Hypothalamus (tissue), 51 donors: ENCODE data around the gene FAM204A.

Source experiments
- DNase-seq, 51 donors: peaks; one replicate each; lab custom pipeline; 2025; lab: John Stamatoyannopoulos, UW

The FAM204A gene

GRCh38 chr10:118287076-118287806 is 54.9 kb downstream of the FAM204A start:
- DNase-seq = no peak

GRCh38 chr10:118286051-118286838 is 55.9 kb downstream of the FAM204A start:
- DNase-seq = no peak

- no peak for DNase-seq
These were observed 59.5 kb downstream of the FAM204A start for GRCh38 chr10:118282670-118283069.

- no peak for DNase-seq
These were observed 63.5 kb downstream of the FAM204A start for GRCh38 chr10:118278649-118279048.

- no peak for DNase-seq
These were observed 64.3 kb downstream of the FAM204A start for GRCh38 chr10:118277871-118278270.

GRCh38 chr10:118276727-118277126 is 65.4 kb downstream of the FAM204A start:
- DNase-seq = no peak

- DNase-seq = no peak
These were observed 65.9 kb downstream of the FAM204A start for GRCh38 chr10:118276204-118276603.

GRCh38 chr10:118273662-118274061 is 68.5 kb downstream of the FAM204A start:
- DNase-seq = no peak

GRCh38 chr10:118272767-118273166 is 69.4 kb downstream of the FAM204A start:
- DNase-seq = no peak

GRCh38 chr10:118272149-118272721 is 69.9 kb downstream of the FAM204A start:
- DNase-seq = peak in 20 of 51 donors; percentile 2 to 56 (median 32)

GRCh38 chr10:118271671-118272070 is 70.5 kb downstream of the FAM204A start:
- peak in 1 of 51 donors; percentile 18 for DNase-seq

- DNase-seq = no peak
These were observed 75.9 kb downstream of the FAM204A start for GRCh38 chr10:118266098-118266748.

GRCh38 chr10:118264838-118265470 is 77.2 kb downstream of the FAM204A start:
- no peak for DNase-seq

- no peak for DNase-seq
These were observed 77.9 kb downstream of the FAM204A start for GRCh38 chr10:118264252-118264651.

- no peak for DNase-seq
These were observed 79.6 kb downstream of the FAM204A start for GRCh38 chr10:118262538-118262937.

GRCh38 chr10:118259288-118259906 is 82.7 kb downstream of the FAM204A start:
- DNase-seq = peak in 13 of 51 donors; percentile 1 to 48 (median 11)

- no peak for DNase-seq
These were observed 83.8 kb downstream of the FAM204A start for GRCh38 chr10:118258285-118258684.

- no peak for DNase-seq
These were observed 85.1 kb downstream of the FAM204A start for GRCh38 chr10:118256825-118257570.

GRCh38 chr10:118256209-118256608 is 85.9 kb downstream of the FAM204A start:
- DNase-seq = no peak
